HCT116 (cell line): Measurements from ENCODE around the gene DPP10. TPM values are rescaled to one million over a fixed set of nuclear protein-coding genes. Genes with fewer than 3 reads are reported as not detected.

Experiments used
- ATAC-seq: fragments of 200-7000 bp; cut with Tn5 transposase; 2 replicates; pipeline ENCODE4 v1.9.1; 2020; ENCODE audit warnings: mild to moderate bottlenecking, moderate library complexity
- BruUV-seq: library from RNA; stranded (reverse); fragments of 400-500 nt; replicated peaks from 2 replicates; lab custom pipeline; 2021; lab: Mats Ljungman, UMichigan
- CTCF ChIA-PET: fragments of 300-600 bp; sonication (Branson Sonifier 250); formaldehyde crosslinking; loops from one replicate; lab custom pipeline; 2021; ENCODE audit warnings: antibody characterized with exemption; lab: Charles Lee
- POLR2A ChIA-PET: fragments of 300-600, 350-600 bp; sonication (Branson Sonifier 250); formaldehyde crosslinking; loops from one replicate; lab custom pipeline; 2021; ENCODE audit warnings: antibody characterized with exemption; lab: Charles Lee
- RAD21 ChIA-PET, 2 experiments: fragments of 300-600 bp; sonication (Branson Sonifier 250); formaldehyde crosslinking; loops; one replicate each; lab custom pipeline; 2023; ENCODE audit warnings: low total read pairs in 2 of 2; ENCODE audit not compliant: uncharacterized antibody in 2 of 2, unreplicated experiment in 2 of 2, low non-redundant PET in 1 of 2; lab: Charles Lee
- DNase-seq: peaks from one replicate; pipeline ENCODE4 v3.0.0-alpha.2; 2010; ENCODE audit warnings: low read depth, low spot score
- H2AFZ ChIP-seq: fragments of 200-600 bp; shearing (Covaris generic), sonication (generic); 2 replicates; pipeline ENCODE4 v1.6.1; 2017; ENCODE audit warnings: low read depth, mixed run types, mixed read lengths, antibody characterized with exemption, low read length; ENCODE audit not compliant: poor library complexity, severe bottlenecking
- H3K27ac ChIP-seq: 2 replicates; pipeline ENCODE4 v1.5.1; 2012; ENCODE audit warnings: low read depth, low read length
- H3K27me3 ChIP-seq: fragments of 200-600 bp; sonication (generic); 2 replicates; pipeline ENCODE4 v1.6.1; 2016; ENCODE audit warnings: mixed run types, low read length, mixed read lengths; ENCODE audit not compliant: insufficient read depth
- H3K36me3 ChIP-seq, 2 experiments: fragments of 200-500 bp in 1 of 2; fragments of 200-600 bp in 1 of 2; sonication (Bioruptor generic) in 1 of 2; sonication (generic) in 1 of 2; 2 replicates each; pipeline versions ENCODE4 v1.5.1 to v1.6.1; 2014 to 2016; ENCODE audit warnings: low read length in 2 of 2, inconsistent platforms in 1 of 2, mixed read lengths in 1 of 2, mixed run types in 1 of 2; ENCODE audit not compliant: insufficient read depth in 2 of 2, control insufficient read depth in 1 of 2
- H3K4me1 ChIP-seq, 2 experiments: fragments of 200-600 bp in 1 of 2; sonication (generic) in 1 of 2; 2 replicates each; pipeline versions ENCODE4 v1.5.1 to v1.6.1; 2012 to 2017; ENCODE audit warnings: low read length in 2 of 2, inconsistent platforms in 1 of 2, mild to moderate bottlenecking in 1 of 2, mixed read lengths in 1 of 2, mixed run types in 1 of 2, moderate library complexity in 1 of 2; ENCODE audit not compliant: insufficient read depth in 2 of 2, control insufficient read depth in 1 of 2
- H3K4me2 ChIP-seq: fragments of 200-600 bp; sonication (generic); 2 replicates; pipeline ENCODE4 v1.6.1; 2017; ENCODE audit warnings: mixed run types, low read length, mixed read lengths
- H3K4me3 ChIP-seq, 2 experiments: fragments of 200-600 bp in 1 of 2; sonication (generic) in 1 of 2; replicated peaks in 1 of 2; 2 replicates each; pipeline ENCODE4 v1.5.1; 2011 to 2016; ENCODE audit warnings: low read length in 2 of 2, control low read depth in 1 of 2, low read depth in 1 of 2, mild to moderate bottlenecking in 1 of 2, mixed read lengths in 1 of 2, mixed run types in 1 of 2
- H3K79me2 ChIP-seq: fragments of 200-600 bp; sonication (generic); 2 replicates; pipeline ENCODE4 v1.6.1; 2017; ENCODE audit warnings: mild to moderate bottlenecking, mixed run types, low read length, moderate library complexity, mixed read lengths; ENCODE audit not compliant: insufficient read depth
- H3K9ac ChIP-seq: fragments of 200-600 bp; sonication (generic); 2 replicates; pipeline ENCODE4 v1.6.1; 2016; ENCODE audit warnings: low read length, mixed read lengths
- H3K9me2 ChIP-seq: fragments of 200-600 bp; sonication (generic), shearing (Covaris generic); 2 replicates; pipeline ENCODE4 v1.6.1; 2017; ENCODE audit warnings: mixed run types, mild to moderate bottlenecking, moderate library complexity; ENCODE audit not compliant: insufficient read depth
- H3K9me3 ChIP-seq, 2 experiments: fragments of 200-500 bp in 1 of 2; fragments of 200-600 bp in 1 of 2; sonication (Bioruptor generic) in 1 of 2; sonication (generic) in 1 of 2; 2 replicates each; pipeline ENCODE4 v1.6.1; 2014 to 2017; ENCODE audit warnings: low read length in 2 of 2, mixed read lengths in 2 of 2, inconsistent platforms in 1 of 2, low read depth in 1 of 2, mild to moderate bottlenecking in 1 of 2, mixed run types in 1 of 2, moderate library complexity in 1 of 2; ENCODE audit not compliant: control insufficient read depth in 1 of 2, insufficient read depth in 1 of 2
- H4K20me1 ChIP-seq: fragments of 200-600 bp; sonication (generic), shearing (Covaris generic); 2 replicates; pipeline ENCODE4 v1.6.1; 2017; ENCODE audit warnings: mixed run types, mild to moderate bottlenecking, moderate library complexity; ENCODE audit not compliant: insufficient read depth
- EZH2 ChIP-seq: fragments of 200-600 bp; sonication (generic); IDR thresholded peaks from 2 replicates; pipeline ENCODE4 v1.6.1; 2017; ENCODE audit warnings: antibody characterized with exemption, mixed run types
- MAX ChIP-seq: IDR thresholded peaks from 2 replicates; pipeline ENCODE4 v1.6.1; 2012
- RAD21 ChIP-seq: IDR thresholded peaks from 2 replicates; pipeline ENCODE4 v1.6.1; 2012; ENCODE audit warnings: low read depth, mild to moderate bottlenecking
- SP1 ChIP-seq: IDR thresholded peaks from 2 replicates; pipeline ENCODE4 v1.6.1; 2012; ENCODE audit warnings: low read depth
- YY1 ChIP-seq: IDR thresholded peaks from 2 replicates; pipeline ENCODE4 v1.6.1; 2011; ENCODE audit warnings: low read length, low read depth, moderate library complexity, mild to moderate bottlenecking; ENCODE audit not compliant: insufficient replicate concordance; ENCODE audit errors: extremely low read depth
- intact Hi-C: fragments of 100-400 bp; cut with micrococcal nuclease; formaldehyde crosslinking; loops from 2 replicates; pipeline ENCODE4 v1.10.0; 2022
- total RNA-seq: library from RNA; stranded (reverse); gene quantifications from one replicate; pipeline ENCODE4 v1.2.1, GENCODE V29; 2021; ENCODE audit not compliant: unreplicated experiment

DPP10 gene
- total RNA-seq, 1 experiment from 2014 or later: not detected

GRCh38 chr2:114543236-114543766, 100.9 kb downstream of the DPP10 start:
- peaks cover 6 to 9% of the 10 kb centered on the region in 2 experiments; a peak in 1 of 4 replicates for H3K9me3 ChIP-seq
- intact Hi-C loops: no loop called here
- no peak overlapping the region for H3K9ac ChIP-seq
- H3K4me3 ChIP-seq: no peak overlapping the region
- no peak for DNase-seq
- ChIA-PET RAD21 (no interaction called here), CTCF (no interaction called here), POLR2A (no interaction called here)
- no peaks in the 10 kb centered on the region for H3K27me3 ChIP-seq
- H3K36me3 ChIP-seq: no peaks in the 10 kb centered on the region
- H2AFZ ChIP-seq: no peak overlapping the region
- no peak for ATAC-seq
- H3K9me2 ChIP-seq: no peaks in the 10 kb centered on the region
- no TSS peak for BruUV-seq
- no peak for TF ChIP-seq YY1
- TF ChIP-seq SP1: no peak
- H3K4me1 ChIP-seq: no peaks in the 10 kb centered on the region
- no peak overlapping the region for H3K4me2 ChIP-seq
- H4K20me1 ChIP-seq: no peaks in the 10 kb centered on the region
- H3K79me2 ChIP-seq: no peaks in the 10 kb centered on the region
- no peak overlapping the region for H3K27ac ChIP-seq

GRCh38 chr2:114545052-114545451, 102.6 kb downstream of the DPP10 start:
- CTCF ChIA-PET: no interaction called here

More at GRCh38 chr2:114545052-114545451, 102.6 kb downstream of the DPP10 start:
- TF ChIP-seq YY1 (no peak), EZH2 (no peak), RAD21 (no peak), MAX (no peak)
- TF ChIP-seq, all 23 proteins: peak for 0
- H3K9me3 ChIP-seq: peaks cover 6 to 9% of the 10 kb centered on the region in 2 experiments; a peak in 2 of 4 replicates
- H2AFZ ChIP-seq: no peak overlapping the region
- H3K4me3 ChIP-seq: no peak overlapping the region
- no peaks in the 10 kb centered on the region for H3K4me1 ChIP-seq
- H3K9ac ChIP-seq: no peak overlapping the region
- H3K79me2 ChIP-seq: no peaks in the 10 kb centered on the region
- ChIA-PET POLR2A (no interaction called here), RAD21 (no interaction called here)
- no peaks in the 10 kb centered on the region for H4K20me1 ChIP-seq
- H3K4me2 ChIP-seq: no peak overlapping the region
- no peaks in the 10 kb centered on the region for H3K9me2 ChIP-seq
- intact Hi-C loops: no loop called here
- BruUV-seq: no TSS peak
- ATAC-seq: no peak
- H3K27me3 ChIP-seq: no peaks in the 10 kb centered on the region
- H3K36me3 ChIP-seq: no peaks in the 10 kb centered on the region
- H3K27ac ChIP-seq: no peak overlapping the region
- no peak for DNase-seq
